GM21515 (cell line): ENCODE results near the gene HSD17B1.
"Not testable (repeated sequence)": the region's sequence is repeated elsewhere in the genome, so short reads cannot be mapped to it uniquely, and the experiment has no call there.

Experiments
- ATAC-seq: cut with Tn5 transposase; IDR thresholded peaks from one replicate; pipeline ENCODE4 v1.9.1; 2021; ENCODE audit not compliant: unreplicated experiment

The HSD17B1 gene

GRCh38 chr17:42545755-42546505 lies 6.8 kb upstream of the HSD17B1 start:
- ATAC-seq = not testable (repeated sequence)

- no peak for ATAC-seq
These were observed 5.7 kb upstream of the HSD17B1 start for GRCh38 chr17:42547001-42547461.

- no peak for ATAC-seq
These were observed 5.0 kb upstream of the HSD17B1 start for GRCh38 chr17:42547698-42548069.

- ATAC-seq = peak; percentile 51
These were observed 4.5 kb upstream of the HSD17B1 start for GRCh38 chr17:42548070-42548837.

- no peak for ATAC-seq
These were observed 3.5 kb upstream of the HSD17B1 start for GRCh38 chr17:42548993-42549755.

- ATAC-seq = no peak
These were observed 567 bp downstream of the HSD17B1 start for GRCh38 chr17:42553161-42553818.

- no peak for ATAC-seq
These were observed 1.1 kb downstream of the HSD17B1 start for GRCh38 chr17:42553866-42554249.

GRCh38 chr17:42554250-42555121 lies 1.8 kb downstream of the HSD17B1 start:
- peak; percentile 64 for ATAC-seq

GRCh38 chr17:42555122-42555622 lies 2.4 kb downstream of the HSD17B1 start:
- ATAC-seq = no peak

- not testable (repeated sequence) for ATAC-seq
These were observed 3.4 kb downstream of the HSD17B1 start for GRCh38 chr17:42555961-42556617.

- no peak for ATAC-seq
These were observed 6.4 kb downstream of the HSD17B1 start for GRCh38 chr17:42559075-42559474.

- no peak for ATAC-seq
These were observed 7.5 kb downstream of the HSD17B1 start for GRCh38 chr17:42560246-42560645.

- no peak for ATAC-seq
These were observed 9.2 kb downstream of the HSD17B1 start, which contains the start of gene COASY for GRCh38 chr17:42561897-42562387. COASY (plus strand) TSS chr17:42562148; CDS start chr17:42562623, 475 bp downstream.

GRCh38 chr17:42562388-42563142 lies 9.8 kb downstream of the HSD17B1 start:
- no peak for ATAC-seq

- no peak for ATAC-seq
These were observed 10.4 kb downstream of the HSD17B1 start for GRCh38 chr17:42563143-42563509.

- no peak for ATAC-seq
These were observed 10.8 kb downstream of the HSD17B1 start for GRCh38 chr17:42563543-42563942.

GRCh38 chr17:42563950-42564349 lies 11.2 kb downstream of the HSD17B1 start:
- ATAC-seq = no peak

GRCh38 chr17:42564815-42565522 lies 12.2 kb downstream of the HSD17B1 start:
- no peak for ATAC-seq
